NT2/D1 (cell line): Measurements from ENCODE around the gene CNTN2.

Source experiments
- SUZ12 ChIP-seq: IDR thresholded peaks from 2 replicates; pipeline ENCODE4 v1.6.1; 2011; ENCODE audit not compliant: insufficient read length, insufficient read depth; ENCODE audit errors: extremely low read depth
- YY1 ChIP-seq: IDR thresholded peaks from 2 replicates; pipeline ENCODE4 v1.6.1; 2011; ENCODE audit not compliant: insufficient read length, insufficient read depth
- ZNF274 ChIP-seq: IDR thresholded peaks from 2 replicates; pipeline ENCODE4 v1.6.1; 2011; ENCODE audit warnings: mild to moderate bottlenecking, low read depth, low read length

GRCh38 chr1:205066141-205066818 is 23.3 kb downstream of the CNTN2 start:
- no peak for TF ChIP-seq YY1
- no peak for TF ChIP-seq SUZ12
- no peak for TF ChIP-seq ZNF274
